SK-N-SH (cell line): ENCODE results near the gene IKZF1. TPM values are rescaled to one million over a fixed set of nuclear protein-coding genes. Genes with fewer than 3 reads are reported as not detected.
A peak's percentile ranks its signal among the peaks of the same experiment; 100 is the strongest.

Source experiments
- CTCF ChIA-PET: fragments of 300-600, 350-600 bp; formaldehyde crosslinking; extraction: SDS; loops from one replicate; lab custom pipeline; 2021; lab: Yijun Ruan, JAX
- POLR2A ChIA-PET: fragments of 350-600 bp; sonication (Branson Sonifier 250); formaldehyde crosslinking; extraction: SDS; loops from one replicate; lab custom pipeline; 2020; ENCODE audit warnings: antibody characterized with exemption, inconsistent platforms; lab: Yijun Ruan, JAX
- DNase-seq: peaks from one replicate; pipeline ENCODE4 v3.0.0; 2012
- H2AFZ ChIP-seq: fragments of 200-600 bp; sonication (generic); 2 replicates; pipeline ENCODE4 v1.8.1; 2016; ENCODE audit warnings: antibody characterized with exemption, mild to moderate bottlenecking, low read depth
- H3F3A ChIP-seq: fragments of 200-600 bp; sonication (generic); replicated peaks from 2 replicates; pipeline ENCODE3; 2016; ENCODE audit warnings: antibody characterized with exemption, mild to moderate bottlenecking; ENCODE audit not compliant: insufficient read depth
- H3K27ac ChIP-seq, 2 experiments: fragments of 200-500 bp in 1 of 2; fragments of 200-600 bp in 1 of 2; sonication (Bioruptor generic) in 1 of 2; sonication (generic), shearing (Covaris generic) in 1 of 2; 2 replicates each; pipeline versions ENCODE4 v1.5.1 to v1.6.1; 2014 to 2016; ENCODE audit warnings: low read depth in 2 of 2, inconsistent platforms in 1 of 2, low read length in 1 of 2, mild to moderate bottlenecking in 1 of 2, mixed read lengths in 1 of 2
- H3K27me3 ChIP-seq: fragments of 200-600 bp; sonication (generic), shearing (Covaris generic); 2 replicates; pipeline ENCODE4 v1.6.1; 2016; ENCODE audit warnings: mixed run types; ENCODE audit not compliant: insufficient read depth
- H3K36me3 ChIP-seq, 2 experiments: fragments of 200-500 bp in 1 of 2; fragments of 200-600 bp in 1 of 2; sonication (Bioruptor generic) in 1 of 2; sonication (generic) in 1 of 2; replicated peaks in 1 of 2; 2 replicates each; pipeline versions ENCODE3 to v1.5.1; 2014 to 2016; ENCODE audit warnings: low read length in 1 of 2, mild to moderate bottlenecking in 1 of 2; ENCODE audit not compliant: insufficient read depth in 2 of 2, control insufficient read depth in 1 of 2
- H3K4me1 ChIP-seq, 2 experiments: fragments of 200-500 bp in 1 of 2; fragments of 200-600 bp in 1 of 2; sonication (Bioruptor generic) in 1 of 2; sonication (generic), shearing (Covaris generic) in 1 of 2; 2 replicates each; pipeline versions ENCODE4 v1.5.1 to v1.6.1; 2014 to 2016; ENCODE audit warnings: low read depth in 1 of 2, low read length in 1 of 2, mixed run types in 1 of 2; ENCODE audit not compliant: insufficient read depth in 2 of 2, control insufficient read depth in 1 of 2
- H3K4me2 ChIP-seq: fragments of 200-600 bp; sonication (generic), shearing (Covaris generic); 2 replicates; pipeline ENCODE4 v1.6.1; 2017; ENCODE audit warnings: mixed run types
- H3K4me3 ChIP-seq, 2 experiments: fragments of 200-500 bp in 1 of 2; fragments of 200-600 bp in 1 of 2; sonication (Bioruptor generic) in 1 of 2; sonication (generic), shearing (Covaris generic) in 1 of 2; 2 replicates each; pipeline versions ENCODE4 v1.5.1 to v1.8.1; 2014 to 2016; ENCODE audit warnings: low read depth in 2 of 2, inconsistent platforms in 1 of 2, low read length in 1 of 2, mild to moderate bottlenecking in 1 of 2, mixed read lengths in 1 of 2, moderate library complexity in 1 of 2
- H3K79me2 ChIP-seq: fragments of 200-600 bp; sonication (generic); 2 replicates; pipeline ENCODE4 v1.8.1; 2017; ENCODE audit warnings: mild to moderate bottlenecking; ENCODE audit not compliant: insufficient read depth
- H3K9ac ChIP-seq: fragments of 200-600 bp; sonication (generic); 2 replicates; pipeline ENCODE4 v1.6.1; 2017; ENCODE audit warnings: mixed run types
- H3K9me2 ChIP-seq: fragments of 200-600 bp; sonication (generic); 2 replicates; pipeline ENCODE4 v1.6.1; 2017; ENCODE audit warnings: mixed run types
- H3K9me3 ChIP-seq: fragments of 200-600 bp; sonication (generic); 2 replicates; pipeline ENCODE4 v1.6.1; 2017; ENCODE audit warnings: mixed run types, mild to moderate bottlenecking, moderate library complexity
- H4K20me1 ChIP-seq: fragments of 200-600 bp; sonication (generic); 2 replicates; pipeline ENCODE4 v1.6.1; 2017; ENCODE audit warnings: mild to moderate bottlenecking, mixed run types; ENCODE audit not compliant: insufficient read depth
- FOSL2 ChIP-seq: IDR thresholded peaks from 2 replicates; pipeline ENCODE4 v1.4.0; 2012; ENCODE audit warnings: low read depth, mild to moderate bottlenecking, moderate library complexity, borderline replicate concordance
- MEF2A ChIP-seq: IDR thresholded peaks from 2 replicates; pipeline ENCODE4 v1.4.0; 2012; ENCODE audit warnings: low read depth, borderline replicate concordance
- POLR2AphosphoS5 ChIP-seq: IDR thresholded peaks from 2 replicates; pipeline ENCODE4 v1.6.1; 2012; ENCODE audit warnings: low read depth, low read length
- RCOR1 ChIP-seq: fragments of 150-350 bp; IDR thresholded peaks from 2 replicates; pipeline ENCODE4 v1.6.1; 2017; ENCODE audit warnings: antibody characterized with exemption, low read length
- RXRA ChIP-seq: IDR thresholded peaks from 2 replicates; pipeline ENCODE4 v1.4.0; 2012; ENCODE audit warnings: low read depth, mild to moderate bottlenecking, borderline replicate concordance
- SMC3 ChIP-seq: IDR thresholded peaks from 2 replicates; pipeline ENCODE4 v1.6.1; 2012; ENCODE audit warnings: low read depth, low read length, improper control_type of control experiment
- TEAD4 ChIP-seq: IDR thresholded peaks from 2 replicates; pipeline ENCODE4 v1.4.0; 2012; ENCODE audit warnings: mild to moderate bottlenecking, borderline replicate concordance; ENCODE audit not compliant: insufficient read depth
- YY1 ChIP-seq: IDR thresholded peaks from 2 replicates; pipeline ENCODE4 v1.4.0; 2012; ENCODE audit warnings: low read depth, mild to moderate bottlenecking
- WGBS: methylation state at CpG from one replicate; pipeline ENCODE4 v1.1.6; 2017; ENCODE audit warnings: low lambda C conversion rate; 5-methylcytosine and 5-hydroxymethylcytosine counted together
- polyA plus RNA-seq, 3 experiments: library from polyadenylated mRNA; depleted of rRNA; stranded (reverse); fragments of >200 nt; gene quantifications; 2 replicates each; pipeline ENCODE4 v1.2.3, GENCODE V29; 2012
- TF ChIP-seq, protein P1 (sequence below): fragments of 150-350 bp; IDR thresholded peaks from 2 replicates; pipeline ENCODE4 v1.6.1; 2016; ENCODE audit warnings: mild to moderate bottlenecking, low read depth, low read length
- TF ChIP-seq, protein P2 (sequence below): IDR thresholded peaks from 2 replicates; pipeline ENCODE4 v1.6.1; 2012; ENCODE audit warnings: mild to moderate bottlenecking, low read depth, low read length, moderate library complexity
- TF ChIP-seq, protein P3 (sequence below): fragments of 200-600 bp; sonication (generic); IDR thresholded peaks from 2 replicates; pipeline ENCODE4 v1.6.1; 2017; ENCODE audit warnings: antibody characterized with exemption, mild to moderate bottlenecking, moderate library complexity

Gene IKZF1
- polyA plus RNA-seq, 1 of the 3 experiments (the other 2 are of a cell fraction), result not detected

GRCh38 chr7:50449501-50449880 lies 145.0 kb downstream of the IKZF1 start:
- no peaks in the 10 kb centered on the region for H3K9me2 ChIP-seq
- H3K4me3 ChIP-seq, result peak overlapping the region; percentile 77 to 85
- H2AFZ ChIP-seq, result peak overlapping the region; percentile 98
- WGBS, result 16% methylated on average over 5 of the region's 5 CpGs
- peak overlapping the region; percentile 71 for H3K9ac ChIP-seq
- ChIA-PET CTCF (interaction anchor here (0.8 to 3.8 kb wide), 12 partner anchors 12 to 244 kb away, joined by 3 to 19 read pairs (median 4); no protein-coding TSS in a partner anchor), POLR2A (interaction anchor here (0.6 to 1.7 kb wide), 5 partner anchors 16 to 176 kb away, joined by 3 to 6 read pairs (median 4); no protein-coding TSS in a partner anchor)
- peak overlapping the region; percentile 93 for H3K4me2 ChIP-seq
- no peaks in the 10 kb centered on the region for H3F3A ChIP-seq
- H3K36me3 ChIP-seq, result peaks cover 19 to 30% of the 10 kb centered on the region in 2 experiments
- peaks cover 25% of the 10 kb centered on the region; the same call in 1 of the 2 replicates for H3K79me2 ChIP-seq
- DNase-seq, result no peak
- H4K20me1 ChIP-seq, result no peaks in the 10 kb centered on the region
- peak overlapping the region; percentile 21 to 23; a peak in 2 of 4 replicates for H3K27ac ChIP-seq
- no peaks in the 10 kb centered on the region for H3K9me3 ChIP-seq
- TF ChIP-seq SMC3 (no peak), MEF2A (no peak), RXRA (no peak), YY1 (no peak), RCOR1 (no peak), POLR2AphosphoS5 (no peak), TEAD4 (no peak), FOSL2 (no peak)
- TF ChIP-seq, protein P1, sequence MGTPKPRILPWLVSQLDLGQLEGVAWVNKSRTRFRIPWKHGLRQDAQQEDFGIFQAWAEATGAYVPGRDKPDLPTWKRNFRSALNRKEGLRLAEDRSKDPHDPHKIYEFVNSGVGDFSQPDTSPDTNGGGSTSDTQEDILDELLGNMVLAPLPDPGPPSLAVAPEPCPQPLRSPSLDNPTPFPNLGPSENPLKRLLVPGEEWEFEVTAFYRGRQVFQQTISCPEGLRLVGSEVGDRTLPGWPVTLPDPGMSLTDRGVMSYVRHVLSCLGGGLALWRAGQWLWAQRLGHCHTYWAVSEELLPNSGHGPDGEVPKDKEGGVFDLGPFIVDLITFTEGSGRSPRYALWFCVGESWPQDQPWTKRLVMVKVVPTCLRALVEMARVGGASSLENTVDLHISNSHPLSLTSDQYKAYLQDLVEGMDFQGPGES, result no peak
- TF ChIP-seq, protein P2, sequence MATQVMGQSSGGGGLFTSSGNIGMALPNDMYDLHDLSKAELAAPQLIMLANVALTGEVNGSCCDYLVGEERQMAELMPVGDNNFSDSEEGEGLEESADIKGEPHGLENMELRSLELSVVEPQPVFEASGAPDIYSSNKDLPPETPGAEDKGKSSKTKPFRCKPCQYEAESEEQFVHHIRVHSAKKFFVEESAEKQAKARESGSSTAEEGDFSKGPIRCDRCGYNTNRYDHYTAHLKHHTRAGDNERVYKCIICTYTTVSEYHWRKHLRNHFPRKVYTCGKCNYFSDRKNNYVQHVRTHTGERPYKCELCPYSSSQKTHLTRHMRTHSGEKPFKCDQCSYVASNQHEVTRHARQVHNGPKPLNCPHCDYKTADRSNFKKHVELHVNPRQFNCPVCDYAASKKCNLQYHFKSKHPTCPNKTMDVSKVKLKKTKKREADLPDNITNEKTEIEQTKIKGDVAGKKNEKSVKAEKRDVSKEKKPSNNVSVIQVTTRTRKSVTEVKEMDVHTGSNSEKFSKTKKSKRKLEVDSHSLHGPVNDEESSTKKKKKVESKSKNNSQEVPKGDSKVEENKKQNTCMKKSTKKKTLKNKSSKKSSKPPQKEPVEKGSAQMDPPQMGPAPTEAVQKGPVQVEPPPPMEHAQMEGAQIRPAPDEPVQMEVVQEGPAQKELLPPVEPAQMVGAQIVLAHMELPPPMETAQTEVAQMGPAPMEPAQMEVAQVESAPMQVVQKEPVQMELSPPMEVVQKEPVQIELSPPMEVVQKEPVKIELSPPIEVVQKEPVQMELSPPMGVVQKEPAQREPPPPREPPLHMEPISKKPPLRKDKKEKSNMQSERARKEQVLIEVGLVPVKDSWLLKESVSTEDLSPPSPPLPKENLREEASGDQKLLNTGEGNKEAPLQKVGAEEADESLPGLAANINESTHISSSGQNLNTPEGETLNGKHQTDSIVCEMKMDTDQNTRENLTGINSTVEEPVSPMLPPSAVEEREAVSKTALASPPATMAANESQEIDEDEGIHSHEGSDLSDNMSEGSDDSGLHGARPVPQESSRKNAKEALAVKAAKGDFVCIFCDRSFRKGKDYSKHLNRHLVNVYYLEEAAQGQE, result no peak
- TF ChIP-seq, protein P3, sequence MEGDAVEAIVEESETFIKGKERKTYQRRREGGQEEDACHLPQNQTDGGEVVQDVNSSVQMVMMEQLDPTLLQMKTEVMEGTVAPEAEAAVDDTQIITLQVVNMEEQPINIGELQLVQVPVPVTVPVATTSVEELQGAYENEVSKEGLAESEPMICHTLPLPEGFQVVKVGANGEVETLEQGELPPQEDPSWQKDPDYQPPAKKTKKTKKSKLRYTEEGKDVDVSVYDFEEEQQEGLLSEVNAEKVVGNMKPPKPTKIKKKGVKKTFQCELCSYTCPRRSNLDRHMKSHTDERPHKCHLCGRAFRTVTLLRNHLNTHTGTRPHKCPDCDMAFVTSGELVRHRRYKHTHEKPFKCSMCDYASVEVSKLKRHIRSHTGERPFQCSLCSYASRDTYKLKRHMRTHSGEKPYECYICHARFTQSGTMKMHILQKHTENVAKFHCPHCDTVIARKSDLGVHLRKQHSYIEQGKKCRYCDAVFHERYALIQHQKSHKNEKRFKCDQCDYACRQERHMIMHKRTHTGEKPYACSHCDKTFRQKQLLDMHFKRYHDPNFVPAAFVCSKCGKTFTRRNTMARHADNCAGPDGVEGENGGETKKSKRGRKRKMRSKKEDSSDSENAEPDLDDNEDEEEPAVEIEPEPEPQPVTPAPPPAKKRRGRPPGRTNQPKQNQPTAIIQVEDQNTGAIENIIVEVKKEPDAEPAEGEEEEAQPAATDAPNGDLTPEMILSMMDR, result no peak
- TF ChIP-seq, all 33 proteins: peak for 0
- Histone ChIP-seq H3K4me1 (peaks cover 0 to 20% of the 10 kb centered on the region in 2 experiments; a peak in 2 of 4 replicates), H3K27me3 (no peaks in the 10 kb centered on the region)
